ENCODE data around the gene MUSK.

MUSK gene

DNA sequence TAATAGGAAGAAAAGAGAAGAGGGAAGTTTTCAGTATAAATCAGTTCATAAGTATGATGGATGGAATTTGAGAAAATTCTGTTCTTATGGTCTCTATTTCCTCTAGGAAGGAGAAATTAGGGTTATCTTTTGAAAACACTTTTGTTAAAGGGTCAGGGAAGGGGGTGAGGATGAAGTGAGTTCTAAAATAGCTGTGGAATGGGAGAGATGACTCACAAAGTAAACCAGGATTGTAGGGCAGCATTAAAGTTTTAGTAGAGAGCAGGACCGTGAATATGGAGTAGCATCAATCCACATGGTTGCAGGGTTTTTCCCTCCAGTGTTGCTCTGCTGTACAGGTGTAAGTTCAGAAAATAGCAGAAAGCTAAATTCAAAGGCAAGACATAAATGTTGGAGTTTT, 32.4 kb downstream of the MUSK start:
- no peak for DNase-seq

DNA sequence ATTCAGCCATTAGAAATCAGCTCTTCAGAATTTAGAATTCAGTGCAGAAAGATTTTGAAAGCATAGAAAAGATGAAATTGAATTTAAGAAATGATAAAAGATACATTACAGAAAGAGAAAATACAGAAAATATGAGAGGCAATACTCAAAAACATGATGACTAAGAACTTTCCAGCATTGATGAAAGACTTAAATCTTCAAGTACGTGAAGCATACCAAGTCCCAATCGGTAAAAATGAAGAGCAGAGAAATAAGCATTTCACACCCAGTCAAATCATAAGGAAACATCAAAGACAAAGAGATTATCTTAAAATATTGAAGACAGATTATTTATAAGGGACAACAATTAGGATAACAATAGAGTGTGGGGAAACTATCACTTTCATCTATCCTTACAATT, 35.1 kb downstream of the MUSK start:
- no peak for DNase-seq

DNA sequence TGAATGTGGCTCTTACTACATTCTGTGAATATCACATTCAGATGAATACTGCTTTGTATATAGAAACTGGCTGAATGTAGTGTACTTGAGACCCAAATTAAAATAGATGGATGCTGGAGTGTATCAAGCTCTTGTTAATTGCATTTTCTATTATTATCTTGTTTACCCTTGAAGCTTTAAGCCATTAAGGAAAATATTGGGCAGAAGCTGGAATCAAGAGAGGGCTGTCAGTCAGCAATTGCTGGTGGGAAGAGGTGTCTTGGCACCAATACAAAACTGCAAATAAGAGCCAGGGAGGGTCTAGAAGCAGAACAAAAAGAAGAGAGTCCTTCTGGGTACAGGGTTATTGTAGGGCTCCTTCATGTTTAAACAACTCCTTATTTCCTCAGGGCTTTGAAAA, 38.8 kb downstream of the MUSK start:
- no peak for DNase-seq

DNA sequence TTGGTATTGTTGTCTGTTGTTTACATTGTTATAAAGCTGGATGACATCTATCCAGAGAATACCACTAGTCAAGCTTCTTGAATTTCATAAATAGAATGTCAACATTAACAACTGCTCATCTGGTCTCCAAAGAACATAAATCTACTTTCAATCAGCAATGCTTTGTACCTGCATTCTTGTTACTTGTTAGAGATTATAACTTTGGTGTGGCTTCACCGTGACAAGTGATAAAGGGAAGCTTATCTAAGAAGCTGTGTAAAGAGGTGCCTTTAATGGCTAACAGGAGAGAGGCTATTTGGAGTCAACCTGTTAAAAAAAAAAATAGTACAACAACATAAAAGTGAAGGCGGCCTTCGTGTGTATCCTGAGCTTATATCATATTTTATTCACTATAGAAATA, 41.8 kb downstream of the MUSK start:
- DNase-seq, result no peak

DNA sequence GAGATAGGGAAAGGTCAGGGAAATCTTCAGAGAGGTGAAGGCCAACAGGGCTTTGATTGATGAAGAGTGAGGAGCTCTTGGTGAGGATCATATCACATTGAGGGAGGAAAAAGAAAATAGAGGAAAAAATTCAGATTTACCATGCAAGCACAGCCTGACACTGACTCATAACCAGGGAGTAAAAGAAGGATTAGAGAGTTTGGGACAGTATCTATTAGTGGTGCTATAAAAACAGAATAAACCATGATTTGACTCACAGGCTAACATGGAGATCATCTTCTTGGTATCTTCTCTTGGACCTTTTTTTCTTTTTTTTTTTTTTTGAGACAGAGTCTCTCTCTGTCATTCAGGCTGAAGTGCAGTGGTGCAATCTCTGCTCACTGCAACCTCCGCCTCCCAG, 44.4 kb downstream of the MUSK start:
- no peak for DNase-seq

DNA sequence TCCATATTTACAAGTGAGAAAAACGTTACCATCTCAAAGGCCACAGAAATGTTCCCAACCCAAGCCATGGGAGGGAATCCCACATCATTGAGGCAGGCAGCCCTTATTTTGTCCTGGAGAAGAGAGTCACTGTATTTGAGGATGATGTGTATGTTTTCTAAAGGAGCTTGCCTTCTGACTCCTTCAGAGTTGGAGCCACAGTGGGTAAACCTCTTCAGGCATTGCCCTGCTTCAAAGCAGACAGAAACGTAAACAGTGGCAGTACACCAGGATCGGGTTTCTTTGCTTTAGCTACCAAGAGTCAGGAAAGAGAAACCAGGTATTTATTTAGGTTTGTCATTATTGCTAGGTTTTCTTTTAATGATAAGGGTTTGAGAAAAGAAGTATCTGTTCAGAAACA, 45.7 kb downstream of the MUSK start:
- DNase-seq, result no peak

DNA sequence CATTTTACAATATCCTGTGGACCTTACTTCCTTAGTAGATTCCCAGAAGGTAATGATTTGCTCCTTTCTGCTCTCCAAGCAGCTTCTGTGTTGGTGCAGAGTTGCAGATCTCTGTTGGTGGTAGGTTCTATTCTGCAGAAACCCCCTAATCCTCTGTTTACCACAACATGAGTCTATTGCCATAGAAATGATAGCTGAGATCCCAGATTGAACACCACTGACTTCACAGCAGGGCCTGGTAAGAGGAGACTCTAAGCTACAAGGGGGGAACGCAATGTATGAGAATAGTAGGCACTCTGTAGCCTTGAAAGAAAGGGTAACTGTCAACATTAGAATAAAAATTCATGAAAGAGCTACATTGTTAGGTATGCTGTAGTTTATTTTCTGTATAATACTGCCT, 59.5 kb downstream of the MUSK start:
- DNase-seq, result no peak

DNA sequence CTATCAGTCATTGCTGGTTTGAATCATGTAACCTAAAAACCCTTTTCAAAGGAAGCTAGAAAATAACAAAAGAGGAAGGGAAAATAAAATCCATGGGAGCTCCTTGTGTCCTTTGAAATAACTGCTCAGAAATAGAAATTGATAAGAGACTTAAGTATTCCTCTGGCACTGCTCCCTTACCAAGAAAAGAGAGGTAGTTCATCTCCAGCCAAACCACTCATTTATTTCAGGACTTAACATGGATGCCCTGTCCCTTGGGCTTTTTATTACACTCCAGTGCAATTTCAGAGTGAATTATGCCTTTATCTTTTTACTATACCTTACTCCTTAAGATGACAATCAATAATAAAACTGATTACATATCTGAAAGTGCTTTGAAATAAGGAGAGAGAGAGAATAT, 61.0 kb downstream of the MUSK start:
- no peak for DNase-seq

DNA sequence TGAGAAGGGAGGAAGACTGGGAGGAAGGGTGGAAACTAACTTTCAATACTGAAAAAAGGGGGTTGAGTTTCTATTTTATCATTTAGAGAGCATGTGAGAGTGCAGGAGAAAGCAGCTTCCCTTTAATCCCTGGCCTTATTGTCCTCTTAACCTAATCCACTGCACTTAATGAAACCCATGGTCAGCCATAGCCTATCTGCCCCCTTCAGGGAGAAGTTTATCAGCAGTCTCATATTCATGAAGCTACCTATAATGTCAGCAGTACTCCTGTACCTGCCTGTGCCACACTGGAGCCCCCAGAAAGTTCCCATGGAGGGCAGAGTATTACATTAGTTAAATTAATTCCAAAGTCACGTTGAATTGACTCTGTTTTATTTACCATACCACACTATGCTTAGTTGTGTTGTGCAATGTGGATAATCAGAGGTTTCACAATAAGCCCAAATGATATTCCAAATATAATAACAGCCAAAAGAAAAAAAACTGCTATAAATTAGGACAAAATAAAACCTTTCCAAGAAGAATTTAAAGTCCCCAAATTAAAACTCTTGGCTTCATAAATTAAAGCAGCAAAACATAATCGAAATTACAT, 62.9 kb downstream of the MUSK start:
- DNase-seq, result no peak

DNA sequence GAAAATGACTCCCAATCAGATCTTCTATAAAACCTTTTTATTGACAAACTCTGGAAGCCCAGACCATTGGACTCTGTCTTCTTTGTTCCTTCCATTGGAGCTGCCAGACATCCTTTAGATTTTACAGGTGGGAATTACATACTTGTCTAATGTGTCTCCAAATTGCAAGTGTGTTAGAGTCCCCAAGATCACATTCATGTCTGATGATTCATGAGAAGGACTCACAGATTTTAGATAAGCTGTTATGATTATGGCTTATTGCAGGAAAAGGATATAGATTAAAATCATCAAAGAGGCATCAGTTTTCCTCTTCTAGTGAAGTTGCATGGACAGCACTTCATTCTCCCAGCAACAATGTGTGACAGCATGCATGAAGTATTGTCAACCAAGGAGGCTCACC, 70.4 kb downstream of the MUSK start:
- DNase-seq, result no peak

DNA sequence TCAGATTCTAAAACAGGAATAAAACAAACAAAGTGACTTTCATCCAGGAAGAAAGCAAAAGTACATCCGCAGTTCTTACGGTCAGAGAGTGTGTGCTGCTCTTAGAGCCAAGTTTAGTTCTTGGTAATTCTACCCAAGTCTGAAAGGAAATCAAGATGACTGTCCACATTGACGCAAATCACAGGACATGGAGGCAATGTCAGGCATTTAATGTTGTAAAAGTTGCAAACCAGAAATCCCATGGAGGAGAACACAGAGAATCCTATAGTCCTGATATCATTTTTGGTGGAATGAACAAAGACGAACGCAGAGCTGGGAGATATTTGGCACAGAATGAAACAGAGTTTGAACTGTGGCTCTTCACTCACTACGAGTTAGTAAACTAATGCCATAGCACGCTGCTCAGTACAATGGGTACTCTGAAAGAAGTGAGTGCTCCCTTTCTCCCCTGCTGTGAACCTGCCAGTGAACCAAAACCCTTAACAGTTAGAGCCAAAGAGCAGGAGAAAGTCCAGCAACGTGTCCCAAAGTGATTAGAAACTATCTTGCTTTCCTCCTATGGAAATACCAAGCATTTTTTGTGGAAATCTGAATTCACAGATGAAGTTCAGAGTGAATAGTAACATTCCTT, 74.3 kb downstream of the MUSK start:
- DNase-seq, result no peak

DNA sequence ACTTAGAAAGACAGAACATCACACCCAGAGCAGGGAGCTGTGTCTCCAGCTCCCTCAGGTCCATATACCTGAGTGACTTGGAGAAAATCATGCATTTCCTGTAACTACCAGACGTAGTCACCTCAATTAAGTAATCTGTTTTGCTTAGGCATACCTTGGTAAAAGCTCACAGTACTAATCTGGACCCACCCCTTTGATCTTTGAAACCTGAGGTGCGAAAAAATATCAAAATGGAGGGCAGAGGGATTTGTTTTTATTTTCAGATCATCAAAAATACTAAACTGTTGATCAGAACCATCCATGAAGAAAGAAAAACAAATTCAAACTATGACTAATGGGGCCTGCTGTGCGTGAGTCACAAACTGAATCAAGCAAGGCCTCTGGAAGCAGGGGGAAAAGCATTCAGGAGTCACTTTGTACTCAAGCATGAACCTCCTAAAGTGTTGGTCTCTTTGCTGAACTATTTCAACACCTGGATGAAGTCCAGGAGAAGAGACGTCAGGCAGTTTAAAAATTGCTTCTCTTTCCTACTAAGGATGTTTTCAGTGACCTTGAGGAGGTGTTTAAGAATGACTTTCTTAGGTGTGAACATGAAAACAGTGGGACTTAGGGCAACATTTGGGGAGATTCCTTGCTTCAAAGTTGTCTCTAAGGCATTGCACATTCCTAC, 76.3 kb downstream of the MUSK start:
- no peak for DNase-seq

DNA sequence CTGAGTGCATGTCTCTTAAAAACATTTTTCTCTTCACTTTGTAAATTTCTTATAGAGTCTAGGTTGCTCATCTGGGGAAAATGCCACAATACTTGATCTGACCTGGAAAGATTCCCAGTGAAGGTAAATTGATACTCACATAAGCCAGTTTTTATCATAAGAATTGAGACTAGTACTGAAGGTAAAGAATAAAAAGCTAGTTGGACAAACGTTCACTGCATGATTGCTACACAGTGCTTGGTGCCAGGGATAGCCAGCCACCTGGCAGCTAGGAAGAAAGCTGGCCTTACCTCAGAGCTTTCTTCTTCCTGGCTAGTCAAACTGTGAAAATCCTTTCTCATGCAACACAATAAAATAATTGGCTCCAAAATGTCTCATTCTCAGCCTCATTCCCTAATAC, 77.1 kb downstream of the MUSK start:
- no peak for DNase-seq

DNA sequence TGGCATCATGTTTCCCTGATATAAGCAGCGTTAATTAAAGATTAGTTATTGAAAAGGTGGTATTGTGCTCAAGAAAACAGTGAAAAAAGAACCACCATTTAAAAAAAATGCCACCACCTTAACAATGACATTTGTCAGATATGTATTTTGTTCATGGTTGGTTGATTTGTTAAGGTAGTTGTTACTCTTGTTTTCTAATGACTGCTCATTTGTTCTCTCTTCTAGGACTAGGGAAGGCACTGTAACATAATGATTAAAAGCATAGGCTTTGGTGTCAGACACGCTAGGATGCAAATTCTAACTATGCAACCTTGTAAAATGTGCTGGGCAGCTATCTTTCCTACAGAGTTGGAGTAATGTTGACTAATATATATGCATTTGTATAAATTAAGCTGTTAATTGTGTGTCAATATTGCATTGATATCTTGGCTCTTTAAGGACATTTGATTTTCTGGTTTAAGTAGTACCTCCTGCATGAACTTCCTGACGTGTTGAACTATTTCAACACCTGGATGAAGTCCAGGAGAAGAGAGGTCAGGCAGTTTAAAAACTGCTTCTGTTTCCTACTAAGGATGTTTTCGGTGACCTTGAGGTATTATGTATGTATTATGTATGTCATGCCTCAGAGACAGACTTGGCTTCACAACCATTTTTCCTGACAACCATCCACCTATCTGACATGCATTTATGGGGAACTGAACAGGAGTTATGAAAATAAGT, 77.8 kb downstream of the MUSK start:
- DNase-seq, result no peak

DNA sequence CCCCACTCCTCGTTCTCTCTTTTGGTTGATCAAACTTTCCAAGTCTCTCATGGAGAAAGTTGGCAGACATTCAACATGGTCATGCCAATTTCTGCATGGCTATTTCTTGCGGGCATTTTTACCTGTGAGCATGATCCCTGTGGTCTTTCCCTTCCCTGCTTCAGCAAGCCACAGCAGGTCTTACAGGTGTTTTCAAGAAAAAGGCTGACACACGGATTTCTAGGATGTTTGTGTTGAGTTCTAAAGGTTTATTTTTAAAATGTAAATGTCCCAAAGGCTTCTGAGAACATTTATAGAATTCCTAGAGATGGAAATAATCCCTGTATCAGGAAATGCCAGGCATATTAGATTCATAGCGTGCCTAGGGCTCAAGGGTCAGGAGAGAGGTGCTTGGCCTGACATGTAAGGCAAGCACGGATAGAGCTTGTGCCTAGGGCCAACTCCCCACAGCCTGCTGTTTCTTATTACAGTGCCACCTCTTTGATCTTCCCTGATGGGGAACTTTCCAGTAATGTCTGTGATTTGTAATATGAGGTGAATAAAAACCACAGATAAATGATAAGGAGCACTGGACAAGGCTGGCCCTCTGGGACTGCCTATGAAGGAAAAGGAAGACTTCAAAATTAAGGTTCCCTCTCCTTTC, 79.8 kb downstream of the MUSK start:
- DNase-seq, result no peak

DNA sequence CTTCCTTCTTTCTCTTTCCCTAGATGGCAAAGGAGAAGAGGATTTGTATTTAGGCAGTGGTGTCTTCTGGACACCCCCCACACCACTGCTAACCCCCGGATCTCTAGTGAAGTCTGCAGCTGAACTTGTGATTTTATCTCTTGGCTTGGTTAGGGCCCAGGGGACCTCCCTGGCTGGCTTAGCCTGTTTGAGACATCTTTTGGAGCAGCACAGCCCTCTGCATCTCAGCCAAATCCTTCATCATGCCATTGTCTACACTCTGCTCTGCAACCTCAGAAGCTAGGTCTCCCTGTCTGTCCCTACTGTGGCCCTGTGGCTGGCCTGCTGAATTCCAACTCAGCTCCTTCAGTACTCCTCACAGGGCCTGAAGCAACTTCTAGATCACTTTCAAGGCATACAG, 81.7 kb downstream of the MUSK start:
- no peak for DNase-seq

DNA sequence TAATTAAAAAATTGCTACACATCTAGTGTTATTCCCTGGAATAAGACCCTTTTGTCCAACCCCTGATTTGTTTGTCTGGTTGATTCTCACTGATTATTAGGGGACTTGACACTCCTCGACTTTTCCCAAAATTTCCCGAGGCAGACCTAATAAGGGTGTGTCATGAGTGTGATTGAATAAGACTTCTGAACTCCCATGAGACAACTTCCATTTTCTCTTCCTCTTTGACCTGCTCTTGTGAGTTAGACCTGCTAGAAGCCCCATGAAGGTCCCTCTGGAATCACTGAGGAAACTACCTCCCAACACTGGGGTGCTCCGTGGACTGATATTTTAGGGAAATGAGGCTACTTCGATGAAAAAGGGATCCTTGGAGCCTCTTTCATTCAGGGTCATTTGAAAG, 83.4 kb downstream of the MUSK start:
- no peak for DNase-seq

DNA sequence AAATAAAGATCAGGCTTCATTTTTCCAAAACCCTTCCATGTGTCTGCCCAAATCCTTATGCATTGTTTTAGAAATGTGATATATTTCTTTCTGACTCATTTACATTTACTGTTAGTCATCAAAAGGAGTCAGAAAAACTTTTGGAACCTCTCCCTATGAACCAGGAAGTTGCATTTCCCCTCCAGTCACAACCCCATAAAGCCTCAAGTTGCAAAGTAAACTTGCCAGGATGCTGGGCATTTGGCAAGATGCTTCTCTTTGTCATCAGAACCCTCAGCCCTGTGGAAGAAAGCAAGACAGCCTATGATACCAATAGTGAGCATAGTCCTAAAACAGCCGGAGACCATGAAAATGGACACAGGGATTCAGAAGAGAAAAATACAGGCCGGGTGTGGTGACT, 84.2 kb downstream of the MUSK start:
- DNase-seq, result no peak

DNA sequence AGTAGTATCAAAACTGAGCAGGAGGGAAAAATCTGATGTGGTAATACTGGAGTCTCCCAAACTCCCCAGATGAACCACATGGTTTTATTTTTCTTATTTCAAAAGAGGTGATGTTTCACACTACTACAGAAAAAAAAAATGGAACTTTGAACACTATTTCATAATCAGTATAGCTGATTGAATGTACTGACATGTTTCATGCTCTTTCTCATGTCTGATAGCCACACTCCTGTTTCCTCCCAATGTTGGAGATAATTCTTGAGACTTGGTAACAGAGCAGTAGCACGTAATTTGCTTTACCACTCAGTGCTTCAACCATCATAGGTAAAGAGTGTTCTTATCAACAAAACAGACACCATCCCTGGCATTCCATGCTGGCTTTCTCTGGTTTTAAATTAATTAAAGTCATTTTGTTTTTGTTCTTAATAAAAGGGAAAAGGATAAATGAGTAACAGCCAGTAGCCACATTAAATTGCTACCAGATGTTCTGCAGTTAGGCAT, 85.2 kb downstream of the MUSK start:
- no peak for DNase-seq

DNA sequence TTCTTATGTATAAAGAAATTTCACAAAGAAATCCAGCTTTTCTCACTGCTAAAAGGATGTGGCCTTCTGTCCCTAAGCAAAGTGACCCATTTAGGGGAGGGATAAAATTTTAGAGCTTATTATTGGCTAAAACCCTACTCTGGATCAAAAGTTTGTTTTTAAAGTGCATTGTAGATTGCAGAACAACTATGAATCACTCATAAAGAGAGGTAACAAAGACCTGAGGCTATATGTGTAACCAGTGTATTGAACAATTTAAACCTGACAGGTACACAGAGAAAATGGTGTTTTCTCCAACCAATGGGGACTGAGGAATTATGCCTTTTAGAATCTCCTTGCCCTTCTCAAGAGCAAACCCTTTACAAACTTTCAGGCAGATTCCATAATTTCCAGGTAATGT, 86.6 kb downstream of the MUSK start:
- DNase-seq, result no peak

DNA sequence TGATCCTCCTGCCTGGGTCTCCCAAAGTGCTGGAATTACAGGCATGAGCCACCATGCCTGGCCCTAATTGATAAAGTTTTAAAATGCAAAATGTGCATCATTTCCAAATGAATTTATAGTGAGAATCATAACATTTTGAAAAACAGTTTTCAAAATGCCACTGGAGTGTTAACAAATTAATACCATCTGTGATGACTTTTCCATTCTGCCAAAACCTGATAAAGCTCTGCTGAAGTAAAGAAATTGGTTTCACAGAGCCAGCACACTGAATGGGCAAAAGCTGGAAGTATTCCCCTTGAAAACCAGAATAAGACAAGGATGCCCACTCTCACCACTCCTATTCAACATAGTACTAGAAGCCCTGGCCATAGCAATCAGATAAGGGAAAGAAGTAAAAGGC, 89.6 kb downstream of the MUSK start:
- no peak for DNase-seq

DNA sequence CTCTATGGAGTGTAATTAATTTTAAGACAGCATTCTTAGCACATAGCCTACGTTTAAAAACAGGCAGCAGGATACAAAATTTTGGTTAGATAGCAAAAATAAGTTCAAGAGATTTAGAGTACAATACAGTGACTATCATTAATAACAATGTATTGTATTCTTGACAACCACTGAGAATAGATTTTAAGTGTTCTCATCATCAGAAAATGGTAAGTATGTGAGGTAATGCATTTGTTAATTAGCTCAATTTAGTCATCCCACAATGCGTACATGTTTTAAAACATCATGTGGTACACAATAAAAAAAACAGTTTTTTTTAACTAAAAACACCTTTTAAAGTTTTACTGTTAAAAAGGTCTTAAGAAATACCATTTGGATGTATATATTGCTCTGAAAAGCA, 94.2 kb downstream of the MUSK start:
- no peak for DNase-seq

DNA sequence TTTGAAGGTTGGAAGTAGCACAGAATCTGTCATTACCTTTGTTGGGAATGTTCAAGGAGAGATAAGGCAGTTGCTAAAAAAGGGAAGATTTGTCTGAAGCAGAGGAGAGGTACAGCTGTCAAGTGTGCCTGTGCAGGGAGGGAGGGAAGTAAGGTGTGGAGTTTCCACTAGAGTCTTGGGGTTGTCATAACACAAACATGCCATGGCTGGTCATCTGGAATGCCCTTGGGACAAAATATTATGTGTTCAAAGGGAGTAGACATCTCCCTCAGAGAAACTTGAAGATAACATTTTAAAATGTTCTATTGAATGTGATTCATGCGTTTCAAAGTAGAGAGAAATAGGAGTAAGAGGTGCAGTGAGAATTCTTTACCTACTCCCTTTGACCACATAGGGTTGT, 95.0 kb downstream of the MUSK start:
- no peak for DNase-seq

DNA sequence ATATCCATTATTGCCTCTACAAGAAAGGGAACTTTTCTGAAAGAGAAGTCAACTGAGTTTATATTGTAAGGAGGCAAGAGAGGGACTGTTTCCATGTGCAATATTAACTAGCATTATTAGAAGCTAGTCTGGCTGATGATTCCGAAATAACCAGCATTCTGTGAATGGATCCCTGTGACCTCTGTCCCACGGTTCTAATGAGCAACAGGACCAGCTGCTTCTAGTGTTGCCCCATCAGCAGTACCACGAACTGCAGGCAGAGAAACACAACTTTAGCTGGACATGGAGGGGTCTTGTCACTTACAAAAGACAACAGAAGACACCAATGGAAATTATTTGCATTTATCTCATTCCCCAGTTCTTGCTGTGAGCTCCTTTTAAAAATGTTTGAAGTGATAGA, 95.4 kb downstream of the MUSK start:
- no peak for DNase-seq

Measured in activated T-cell treated with anti-CD3 and anti-CD28 coated beads, Interleukin-2, amount 50 U/mL, for 48 hours (primary cell).